IPS-NIHi7 (cell line): ENCODE results near the gene ZNF670.
"Not testable (repeated sequence)": the region's sequence is repeated elsewhere in the genome, so short reads cannot be mapped to it uniquely, and the experiment has no call there.

Experiments used
- DNase-seq: peaks from one replicate; pipeline ENCODE4 v3.0.0; 2012; ENCODE audit warnings: mixed read lengths; ENCODE audit errors: extremely low spot score

ZNF670 gene

GRCh38 chr1:247078258-247079140 is at the start of gene ZNF670:
Gene ZNF670, minus strand, starts transcription at chr1:247078811. Its CDS starts 215 bp downstream, at chr1:247078596.
- DNase-seq: peak; percentile 98

GRCh38 chr1:247127519-247128282 is 49.1 kb upstream of the ZNF670 start:
- not testable (repeated sequence) for DNase-seq

- not testable (repeated sequence) for DNase-seq
Measured at GRCh38 chr1:247126601-247127000, 48.0 kb upstream of the ZNF670 start.

GRCh38 chr1:247126166-247126565 is 47.6 kb upstream of the ZNF670 start:
- DNase-seq: not testable (repeated sequence)

- DNase-seq: no peak
Measured at GRCh38 chr1:247121382-247121781, 42.8 kb upstream of the ZNF670 start.

- not testable (repeated sequence) for DNase-seq
Measured at GRCh38 chr1:247120408-247120668, 41.7 kb upstream of the ZNF670 start.

GRCh38 chr1:247119600-247120407 is 41.2 kb upstream of the ZNF670 start:
- DNase-seq: no peak

- peak; percentile 86 for DNase-seq
Measured at GRCh38 chr1:247118946-247119446, 40.4 kb upstream of the ZNF670 start.

- no peak for DNase-seq
Measured at GRCh38 chr1:247115545-247115944, 36.9 kb upstream of the ZNF670 start.

- no peak for DNase-seq
Measured at GRCh38 chr1:247115141-247115510, 36.5 kb upstream of the ZNF670 start.

- no peak for DNase-seq
Measured at GRCh38 chr1:247114351-247115140, 35.9 kb upstream of the ZNF670 start.

GRCh38 chr1:247113733-247114271 is 35.2 kb upstream of the ZNF670 start:
- no peak for DNase-seq

- peak; percentile 20 for DNase-seq
Measured at GRCh38 chr1:247113094-247113497, 34.5 kb upstream of the ZNF670 start.

- DNase-seq: peak; percentile 4
Measured at GRCh38 chr1:247112479-247112781, 33.8 kb upstream of the ZNF670 start.

- DNase-seq: peak; percentile 55
Measured at GRCh38 chr1:247111700-247112478, 33.3 kb upstream of the ZNF670 start.

- peak; percentile 30 for DNase-seq
Measured at GRCh38 chr1:247111259-247111699, 32.7 kb upstream of the ZNF670 start.

GRCh38 chr1:247110627-247111258 is 32.1 kb upstream of the ZNF670 start:
- DNase-seq: peak; percentile 9

- DNase-seq: no peak
Measured at GRCh38 chr1:247107694-247108093, 29.1 kb upstream of the ZNF670 start.

GRCh38 chr1:247105966-247106365 is 27.4 kb upstream of the ZNF670 start:
- no peak for DNase-seq

GRCh38 chr1:247104965-247105364 is 26.4 kb upstream of the ZNF670 start:
- DNase-seq: no peak
